Endothelial cell of umbilical vein (primary cell): ENCODE data around the gene KSR1. TPM values are rescaled to one million over a fixed set of nuclear protein-coding genes. Genes with fewer than 3 reads are reported as not detected.

Source experiments
- BruUV-seq: library from RNA; stranded (reverse); fragments of 400-500 nt; replicated peaks from 2 replicates; lab custom pipeline; 2021; lab: Mats Ljungman, UMichigan
- CTCF ChIA-PET: fragments of 300-600, 350-600 bp; sonication (Branson Sonifier 250); formaldehyde crosslinking; loops from one replicate; lab custom pipeline; 2021; ENCODE audit warnings: antibody characterized with exemption, inconsistent platforms; lab: Charles Lee
- POLR2A ChIA-PET: fragments of 300-600, 350-600 bp; sonication (Branson Sonifier 250); formaldehyde crosslinking; loops from one replicate; lab custom pipeline; 2021; ENCODE audit warnings: antibody characterized with exemption, inconsistent platforms; lab: Charles Lee
- DNase-seq: peaks from one replicate; pipeline ENCODE4 v3.0.0-alpha.2; 2011; ENCODE audit warnings: low read depth, low spot score
- FAIRE-seq: peaks from 2 replicates; lab custom pipeline; 2011; peaks lifted over from hg19 to GRCh38; lab: Jason Lieb, UNC
- H2AFZ ChIP-seq: 2 replicates; pipeline ENCODE4 v1.6.0; 2012; ENCODE audit warnings: low read depth, low read length, control low read depth, inconsistent platforms
- H3K27ac ChIP-seq: 2 replicates; pipeline ENCODE4 v1.5.1; 2011; ENCODE audit warnings: low read depth, mild to moderate bottlenecking, control low read depth, low read length, moderate library complexity; ENCODE audit not compliant: insufficient read depth
- H3K27me3 ChIP-seq, 2 experiments: 2 replicates each; pipeline versions ENCODE4 v1.6.0 to v1.6.1; 2011; ENCODE audit warnings: low read length in 2 of 2, mixed read lengths in 1 of 2; ENCODE audit not compliant: control insufficient read depth in 2 of 2, insufficient read depth in 2 of 2
- H3K36me3 ChIP-seq, 2 experiments: 2 replicates in 1 of 2; 3 replicates in 1 of 2; pipeline ENCODE4 v1.5.1; 2011; ENCODE audit warnings: low read length in 2 of 2, mild to moderate bottlenecking in 1 of 2, moderate library complexity in 1 of 2; ENCODE audit not compliant: control insufficient read depth in 2 of 2, insufficient read depth in 2 of 2; ENCODE audit errors: extremely low read depth in 1 of 2
- H3K4me1 ChIP-seq: 3 replicates; pipeline ENCODE4 v1.5.1; 2011; ENCODE audit warnings: mild to moderate bottlenecking, low read length; ENCODE audit not compliant: control insufficient read depth, insufficient read depth; ENCODE audit errors: extremely low read depth
- H3K4me2 ChIP-seq: 2 replicates; pipeline ENCODE4 v1.6.1; 2011; ENCODE audit warnings: low read length, control low read depth, mixed read lengths; ENCODE audit not compliant: insufficient read depth
- H3K4me3 ChIP-seq, 3 experiments: fragments of 200-600 bp in 1 of 3; sonication (generic), shearing (Covaris generic) in 1 of 3; replicated peaks in 1 of 3; 2 replicates each; pipeline ENCODE4 v1.5.1; 2011 to 2016; ENCODE audit warnings: control low read depth in 3 of 3, low read length in 3 of 3, mild to moderate bottlenecking in 2 of 3, inconsistent platforms in 1 of 3, low read depth in 1 of 3, moderate library complexity in 1 of 3; ENCODE audit not compliant: insufficient read depth in 1 of 3
- H3K79me2 ChIP-seq: 2 replicates; pipeline ENCODE4 v1.6.0; 2012; ENCODE audit warnings: low read length, inconsistent platforms; ENCODE audit not compliant: control insufficient read depth, insufficient read depth
- H3K9ac ChIP-seq: replicated peaks from 2 replicates; pipeline ENCODE3; 2011; ENCODE audit warnings: low read length, control low read depth; ENCODE audit not compliant: insufficient read depth; ENCODE audit errors: extremely low read depth
- H3K9me1 ChIP-seq: replicated peaks from 3 replicates; pipeline ENCODE4 v1.6.0; 2011; ENCODE audit warnings: mild to moderate bottlenecking, low read length; ENCODE audit not compliant: control insufficient read depth, insufficient read depth; ENCODE audit errors: extremely low read depth
- H3K9me3 ChIP-seq: replicated peaks from 2 replicates; pipeline ENCODE4 v1.5.1; 2012; ENCODE audit warnings: low read length, inconsistent platforms; ENCODE audit not compliant: control insufficient read depth, insufficient read depth
- H4K20me1 ChIP-seq: replicated peaks from 2 replicates; pipeline ENCODE3; 2011; ENCODE audit warnings: mild to moderate bottlenecking, low read length; ENCODE audit not compliant: control insufficient read depth, insufficient read depth; ENCODE audit errors: extremely low read depth
- CTCF ChIP-seq, 2 donors: IDR thresholded peaks; 1 replicate in 1 of 2; 2 replicates in 1 of 2; pipeline ENCODE4 v1.5.1; 2011; ENCODE audit warnings: low read length in 2 of 2, mild to moderate bottlenecking in 2 of 2, moderate library complexity in 2 of 2, control low read depth in 1 of 2, inconsistent platforms in 1 of 2, low read depth in 1 of 2; ENCODE audit not compliant: insufficient read depth in 1 of 2; ENCODE audit errors: extremely low read depth in 1 of 2
- EZH2 ChIP-seq: IDR thresholded peaks from 2 replicates; pipeline ENCODE4 v1.6.1; 2012; ENCODE audit warnings: borderline replicate concordance, low read depth, mild to moderate bottlenecking, moderate library complexity, low read length, inconsistent platforms; ENCODE audit not compliant: severe bottlenecking
- FOS ChIP-seq: IDR thresholded peaks from 2 replicates; pipeline ENCODE4 v1.6.1; 2011; ENCODE audit warnings: mild to moderate bottlenecking, low read length, moderate library complexity, borderline replicate concordance; ENCODE audit not compliant: insufficient read depth
- GATA2 ChIP-seq: IDR thresholded peaks from 2 replicates; pipeline ENCODE4 v1.7.0; 2011; ENCODE audit warnings: low read depth, mild to moderate bottlenecking, moderate library complexity, mixed read lengths, low read length; ENCODE audit not compliant: insufficient read length, insufficient read depth
- JUN ChIP-seq: IDR thresholded peaks from 2 replicates; pipeline ENCODE4 v1.6.1; 2011; ENCODE audit warnings: borderline replicate concordance, low read depth; ENCODE audit not compliant: insufficient read length, insufficient read depth
- MAX ChIP-seq: IDR thresholded peaks from 2 replicates; pipeline ENCODE4 v1.6.1; 2011; ENCODE audit not compliant: insufficient read depth, insufficient read length
- MYC ChIP-seq: IDR thresholded peaks from one replicate; pipeline ENCODE4 v1.6.1; 2011; ENCODE audit warnings: mild to moderate bottlenecking, low read depth, low read length
- POLR2A ChIP-seq: IDR thresholded peaks from 2 replicates; pipeline ENCODE4 v1.6.1; 2012; ENCODE audit warnings: low read depth, mild to moderate bottlenecking, control low read depth, low read length
- POLR2AphosphoS5 ChIP-seq: IDR thresholded peaks from 2 replicates; pipeline ENCODE4 v1.6.1; 2012; ENCODE audit warnings: low read depth, mild to moderate bottlenecking, control low read depth, low read length, moderate library complexity; ENCODE audit not compliant: insufficient read depth
- dilution Hi-C: fragments of 300-500 bp; cut with MboI; formaldehyde crosslinking; loops from one replicate; pipeline ENCODE4 v1.15.0; 2019; ENCODE audit warnings: low sequenced_read_pairs; ENCODE audit not compliant: extremely low pct_ligation_motif_present
- intact Hi-C: fragments of 100-400 bp; cut with micrococcal nuclease; formaldehyde crosslinking; loops from one replicate; pipeline ENCODE4 v1.10.0; 2022
- polyA plus RNA-seq, 4 experiments: library from polyadenylated mRNA; depleted of rRNA in 3 of 4; stranded (reverse) in 3 of 4; unstranded in 1 of 4; fragments of >200 nt; gene quantifications; 2 replicates each; pipeline versions ENCODE4 v1.2.1 to v1.2.3, GENCODE V29; 2011 to 2012; ENCODE audit warnings: missing spikeins in 1 of 4
- total RNA-seq: library from RNA; stranded (reverse); gene quantifications from 2 replicates; pipeline ENCODE4 v1.2.3, GENCODE V29; 2021

Gene KSR1
- total and polyA plus RNA-seq, 2 donors (not counting 3 experiments of a cell fraction or from before 2014, with no cell fraction given): 35.4 to 80.2 TPM

DNA sequence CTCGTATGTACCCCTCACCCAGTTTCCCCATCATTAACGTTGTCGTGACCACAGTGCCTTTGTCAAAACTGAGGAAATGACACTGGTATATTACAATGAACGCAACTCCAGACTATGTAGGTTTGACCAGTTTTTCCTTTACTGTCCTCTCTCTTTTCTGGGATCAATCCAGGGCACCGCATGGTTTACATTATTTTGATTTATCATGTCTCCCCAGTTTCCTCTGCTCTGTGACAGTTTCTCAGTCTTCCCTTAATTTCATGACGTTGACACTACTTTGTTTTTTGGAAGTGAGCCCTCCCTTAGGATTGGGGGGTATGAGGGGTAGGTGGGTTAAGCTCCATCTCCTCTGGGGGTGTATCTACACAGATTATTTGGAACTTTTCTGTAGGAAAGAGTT is 98.7 kb downstream of the KSR1 start:
- intact Hi-C loops: no loop called here
- Histone ChIP-seq H3K9me1 (no peaks in the 10 kb centered on the region), H4K20me1 (no peaks in the 10 kb centered on the region), H2AFZ (no peak overlapping the region), H3K36me3 (no peaks in the 10 kb centered on the region), H3K27me3 (no peaks in the 10 kb centered on the region), H3K27ac (no peak overlapping the region), H3K4me1 (peaks cover 41% of the 10 kb centered on the region), H3K9ac (no peak overlapping the region), H3K9me3 (no peaks in the 10 kb centered on the region), H3K4me2 (no peak overlapping the region), H3K4me3 (no peak overlapping the region), H3K79me2 (no peaks in the 10 kb centered on the region)
- FAIRE-seq (no peak), DNase-seq (no peak)
- CTCF ChIA-PET: no interaction called here
- BruUV-seq: no TSS peak
- dilution Hi-C loops: loop anchor here (25.0 kb wide), 1 partner anchor 118 kb away; no protein-coding TSS in a partner anchor
- POLR2A ChIA-PET: no interaction called here
- TF ChIP-seq MYC: no peak
- no peak for TF ChIP-seq FOS
- TF ChIP-seq GATA2: no peak
- no peak for TF ChIP-seq MAX
- TF ChIP-seq EZH2: no peak
- no peak for TF ChIP-seq JUN
- TF ChIP-seq CTCF (IDR thresholded peaks at IDR 0.05; ENCODE audit: extremely low read depth in 1 of 2, insufficient read depth in 1 of 2, low read depth in 1 of 2, low read length in 2 of 2): no peak
- TF ChIP-seq POLR2AphosphoS5: no peak
- TF ChIP-seq POLR2A: no peak
